HG03521 (cell line): Measurements from ENCODE around the gene GCNT3.

Experiments
- ATAC-seq: cut with Tn5 transposase; IDR thresholded peaks from one replicate; pipeline ENCODE4 v1.9.1; 2021; ENCODE audit warnings: mild to moderate bottlenecking, moderate library complexity; ENCODE audit not compliant: unreplicated experiment

Gene GCNT3, protein sequence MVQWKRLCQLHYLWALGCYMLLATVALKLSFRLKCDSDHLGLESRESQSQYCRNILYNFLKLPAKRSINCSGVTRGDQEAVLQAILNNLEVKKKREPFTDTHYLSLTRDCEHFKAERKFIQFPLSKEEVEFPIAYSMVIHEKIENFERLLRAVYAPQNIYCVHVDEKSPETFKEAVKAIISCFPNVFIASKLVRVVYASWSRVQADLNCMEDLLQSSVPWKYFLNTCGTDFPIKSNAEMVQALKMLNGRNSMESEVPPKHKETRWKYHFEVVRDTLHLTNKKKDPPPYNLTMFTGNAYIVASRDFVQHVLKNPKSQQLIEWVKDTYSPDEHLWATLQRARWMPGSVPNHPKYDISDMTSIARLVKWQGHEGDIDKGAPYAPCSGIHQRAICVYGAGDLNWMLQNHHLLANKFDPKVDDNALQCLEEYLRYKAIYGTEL

DNA sequence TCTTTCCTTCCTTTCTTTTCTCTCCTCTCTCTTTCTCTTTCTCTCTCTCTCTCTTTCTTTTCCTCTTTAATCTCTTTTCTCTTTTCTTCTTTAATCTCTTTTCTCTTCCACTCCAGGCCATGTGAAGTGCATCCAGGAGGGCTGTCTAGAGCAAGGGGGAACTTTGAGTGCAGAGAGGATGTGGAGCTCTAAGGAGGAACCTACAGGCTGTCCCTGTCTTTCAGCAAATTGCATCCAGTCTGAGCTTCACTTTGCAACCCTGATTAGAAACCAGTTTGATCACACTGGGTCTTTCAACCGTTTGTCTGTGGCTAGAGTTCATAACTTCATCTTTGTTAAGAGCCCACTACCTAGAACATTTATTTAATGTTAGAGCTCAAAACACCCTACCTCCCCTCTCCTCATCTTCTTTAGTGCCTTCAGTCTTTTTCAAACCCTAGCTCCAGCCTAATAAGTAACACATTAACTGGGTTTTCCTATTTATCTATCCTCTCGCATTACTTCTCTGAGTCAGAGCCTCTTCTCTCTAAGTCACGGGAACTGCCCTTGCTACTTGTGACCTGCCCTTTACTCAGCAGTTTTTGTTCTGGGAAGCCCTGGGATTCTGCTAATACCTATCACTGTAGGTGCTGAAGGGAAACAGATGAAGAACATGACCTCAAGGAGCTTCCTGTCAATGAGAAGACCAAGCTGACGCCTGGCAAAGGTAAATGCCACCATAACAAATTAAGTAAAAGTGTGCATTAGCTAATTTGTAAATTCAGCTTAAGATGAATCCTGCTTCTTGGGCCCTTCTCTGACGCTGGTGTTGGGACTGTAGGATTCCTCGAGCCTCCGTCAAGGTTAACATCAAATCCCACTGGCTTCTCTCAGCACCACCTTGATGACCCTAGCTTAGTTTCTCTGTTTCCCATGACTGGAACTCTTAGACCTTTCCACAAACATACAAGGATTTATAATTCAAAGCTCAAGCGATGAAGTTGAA is at the start of gene GCNT3:
GCNT3 (plus strand) TSS at position 508 of the 985 bp plus-strand sequence. CDS start 6,456 bp downstream, outside the sequence.
- no peak for ATAC-seq

GRCh38 chr15:59562448-59563186 is 49.0 kb upstream of the GCNT3 start:
- no peak for ATAC-seq

DNA sequence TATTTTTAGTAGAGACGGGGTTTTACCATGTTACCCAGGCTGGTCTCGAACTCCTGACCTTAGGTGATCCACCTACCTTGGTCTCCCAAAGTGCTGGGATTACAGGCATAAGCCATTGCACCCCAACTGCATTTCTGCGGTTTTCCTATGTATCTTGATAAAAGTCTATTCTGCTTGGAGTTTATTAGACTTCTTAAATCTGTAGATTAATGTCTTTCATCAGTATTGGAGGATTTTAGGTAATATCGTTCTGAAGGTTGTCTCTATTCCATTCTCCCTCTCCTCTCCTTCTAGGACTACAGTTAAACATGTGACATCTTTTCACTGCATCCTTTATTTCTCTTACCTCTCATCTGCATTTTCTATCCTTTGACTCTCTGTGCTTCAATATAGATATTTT is 46.3 kb upstream of the GCNT3 start:
- ATAC-seq = no peak

DNA sequence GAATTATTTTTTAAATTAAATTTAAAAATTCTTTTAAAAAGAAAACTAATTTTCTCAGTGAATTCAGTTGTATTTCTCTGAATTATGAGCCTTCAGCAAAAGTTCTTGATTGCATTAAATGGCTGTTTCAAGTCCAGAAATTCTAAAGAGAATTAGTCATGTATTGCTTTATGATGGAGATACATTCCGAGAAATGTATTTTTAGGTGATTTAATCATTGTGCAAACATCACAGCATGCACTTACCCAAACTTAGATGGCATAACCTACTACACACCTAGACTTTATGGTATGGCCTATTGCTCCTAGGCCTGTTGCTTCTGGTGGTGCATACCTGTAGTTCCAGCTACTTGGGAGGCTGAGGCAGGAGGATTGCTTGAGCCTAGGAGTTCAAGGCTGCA is 44.3 kb upstream of the GCNT3 start:
- no peak for ATAC-seq

DNA sequence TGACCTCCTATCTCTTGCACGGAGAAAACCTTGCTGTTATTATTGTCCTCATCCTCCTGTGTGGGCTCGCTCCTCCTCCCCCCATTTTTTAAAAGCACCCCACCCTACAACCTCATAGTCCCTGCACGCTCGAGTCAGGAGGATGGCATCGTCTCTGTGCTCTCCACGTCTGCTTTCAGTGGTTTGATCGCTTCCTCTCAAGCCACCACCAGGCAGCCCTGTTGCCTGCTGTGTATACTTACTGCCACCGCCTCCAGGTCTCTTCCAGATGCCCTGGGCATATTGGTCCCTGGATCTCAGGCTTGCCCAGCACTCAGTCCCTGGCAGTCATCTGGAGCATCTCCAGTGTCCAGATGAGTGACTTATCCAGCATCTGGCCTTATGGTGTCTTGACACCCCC is 42.1 kb upstream of the GCNT3 start:
- ATAC-seq = no peak

DNA sequence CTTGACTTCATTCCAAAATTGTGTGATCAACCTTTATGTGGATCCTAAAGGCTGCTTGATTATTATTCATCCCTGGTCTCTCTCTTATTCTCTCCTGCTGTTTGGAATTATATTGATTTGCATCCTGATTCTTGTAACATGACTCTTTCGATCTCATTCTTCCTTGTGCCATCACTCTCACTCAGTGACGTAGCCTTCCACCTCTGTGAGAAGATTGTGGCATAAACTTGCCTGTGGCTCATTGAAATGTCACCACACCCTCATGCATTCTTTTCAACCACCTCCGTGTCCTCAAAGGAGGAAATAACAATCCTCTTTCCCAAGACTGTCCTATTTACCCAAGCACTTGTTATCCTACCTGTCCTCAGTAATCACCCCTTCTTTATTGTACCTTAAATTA is 41.3 kb upstream of the GCNT3 start:
- no peak for ATAC-seq

- ATAC-seq = no peak
Observed at GRCh38 chr15:59571606-59572005, 40.0 kb upstream of the GCNT3 start.

DNA sequence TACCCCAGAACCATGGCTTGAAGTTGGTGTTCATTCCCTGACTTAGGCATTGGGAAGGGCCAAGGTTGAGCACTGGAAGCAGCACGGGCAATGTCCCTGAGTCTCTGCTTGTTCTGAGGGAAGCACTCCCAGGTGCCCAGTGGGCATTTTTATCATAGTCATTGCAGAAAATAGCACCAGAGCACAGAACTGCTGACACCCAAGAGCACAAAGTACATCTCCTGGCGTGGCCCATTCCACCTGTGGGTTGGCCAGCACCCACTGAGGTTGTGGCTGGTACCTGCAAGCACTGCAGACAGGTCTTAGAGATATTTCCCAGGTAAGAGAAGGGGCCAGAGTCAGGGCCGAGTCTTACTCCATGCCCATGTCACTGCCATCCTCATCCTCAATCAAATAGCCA is 28.5 kb upstream of the GCNT3 start:
- no peak for ATAC-seq

- ATAC-seq = no peak
Observed at GRCh38 chr15:59587085-59587826, 24.3 kb upstream of the GCNT3 start.

DNA sequence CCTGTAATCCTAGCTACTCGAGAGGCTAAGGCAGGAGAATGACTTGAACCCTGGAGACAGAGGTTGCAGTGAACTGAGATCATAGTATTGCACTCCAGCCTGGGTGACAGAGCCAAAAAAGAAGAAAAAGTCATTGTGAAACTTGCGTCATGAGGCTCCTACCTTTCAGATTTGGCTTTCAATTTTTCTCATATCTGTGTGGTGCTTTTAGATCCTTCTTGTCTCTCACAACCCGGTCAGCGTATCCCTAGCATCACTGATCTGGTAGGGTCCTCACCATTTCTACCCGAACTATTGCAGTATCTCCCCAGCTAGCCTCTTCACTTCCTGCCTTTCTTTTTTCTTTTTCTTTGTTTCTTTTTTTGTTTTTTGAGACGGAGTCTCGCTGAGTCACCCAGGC is 21.6 kb upstream of the GCNT3 start:
- no peak for ATAC-seq

DNA sequence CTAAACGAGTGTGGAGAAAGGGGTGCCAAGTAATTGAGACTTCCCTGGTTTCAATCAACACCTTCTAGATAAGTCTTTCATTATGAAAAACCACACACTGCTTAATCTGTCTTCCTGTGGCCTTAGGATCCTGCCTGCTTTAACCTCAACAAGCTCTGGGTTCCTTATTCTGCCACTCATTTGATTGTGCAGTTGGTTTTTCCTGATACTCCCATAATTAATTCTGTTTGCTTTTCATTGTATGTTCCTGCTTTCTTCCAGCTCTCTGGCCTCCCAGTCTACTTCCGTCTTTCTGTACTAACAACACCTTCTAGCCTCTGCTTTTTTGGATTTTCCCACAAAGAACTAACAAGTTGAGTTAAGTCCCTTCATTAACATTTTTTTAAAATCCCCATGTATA is 20.2 kb upstream of the GCNT3 start:
- no peak for ATAC-seq

- ATAC-seq = no peak
Observed at GRCh38 chr15:59594493-59594942, 17.1 kb upstream of the GCNT3 start.

GRCh38 chr15:59594991-59595390 is 16.6 kb upstream of the GCNT3 start:
- ATAC-seq = no peak

GRCh38 chr15:59595434-59595915 is 16.1 kb upstream of the GCNT3 start:
- no peak for ATAC-seq

- ATAC-seq = no peak
Observed at GRCh38 chr15:59596640-59597039, 14.9 kb upstream of the GCNT3 start.

DNA sequence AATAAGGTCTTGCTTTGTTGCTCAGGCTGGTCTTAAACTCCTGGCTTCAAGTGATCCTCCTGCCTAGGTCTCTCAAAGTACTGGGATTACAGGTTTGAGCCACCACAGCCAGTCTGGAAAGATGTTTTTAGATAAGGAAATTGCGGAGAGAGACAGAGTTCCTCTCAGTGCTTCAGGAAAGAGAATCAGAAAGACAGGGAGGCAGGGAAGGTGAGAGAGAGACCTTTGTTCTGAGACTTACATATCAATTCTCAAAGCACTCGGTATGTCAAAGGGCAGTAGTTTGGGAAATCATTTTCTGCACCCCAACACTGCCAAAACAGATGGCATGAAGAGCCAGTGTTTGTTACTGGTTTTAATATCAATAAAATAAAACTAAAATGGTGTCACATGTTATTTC is 13.1 kb upstream of the GCNT3 start:
- no peak for ATAC-seq

DNA sequence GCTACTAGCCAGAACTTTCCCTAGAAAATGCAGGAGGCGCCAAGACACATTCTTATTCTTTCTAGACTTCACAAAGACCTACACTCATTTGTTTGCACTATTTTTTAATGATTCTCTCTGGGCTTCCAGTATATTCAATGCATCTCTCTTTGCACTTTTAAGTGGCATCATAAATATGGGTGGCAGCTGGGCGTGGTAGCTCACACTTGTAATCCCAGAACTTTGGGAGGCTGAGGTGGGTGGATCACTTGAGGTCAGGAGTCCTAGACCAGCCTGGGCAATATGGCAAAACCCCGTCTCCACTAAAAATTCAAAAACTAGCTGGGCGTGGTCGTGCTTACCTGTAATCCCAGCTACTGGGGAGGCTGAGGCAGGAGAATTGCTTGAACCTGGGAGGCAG is 5.6 kb upstream of the GCNT3 start:
- ATAC-seq = no peak

- no peak for ATAC-seq
Observed at GRCh38 chr15:59609730-59610712, 1.6 kb upstream of the GCNT3 start.

GRCh38 chr15:59614153-59614552 is 2.6 kb downstream of the GCNT3 start:
- no peak for ATAC-seq
